GM21381 (cell line): Measurements from ENCODE around the gene CELSR2.
"Not testable (repeated sequence)": the region's sequence is repeated elsewhere in the genome, so short reads cannot be mapped to it uniquely, and the experiment has no call there.

Experiments used
- ATAC-seq: cut with Tn5 transposase; IDR thresholded peaks from one replicate; pipeline ENCODE4 v1.9.1; 2021; ENCODE audit warnings: mild to moderate bottlenecking, moderate library complexity; ENCODE audit not compliant: unreplicated experiment

Gene CELSR2

DNA sequence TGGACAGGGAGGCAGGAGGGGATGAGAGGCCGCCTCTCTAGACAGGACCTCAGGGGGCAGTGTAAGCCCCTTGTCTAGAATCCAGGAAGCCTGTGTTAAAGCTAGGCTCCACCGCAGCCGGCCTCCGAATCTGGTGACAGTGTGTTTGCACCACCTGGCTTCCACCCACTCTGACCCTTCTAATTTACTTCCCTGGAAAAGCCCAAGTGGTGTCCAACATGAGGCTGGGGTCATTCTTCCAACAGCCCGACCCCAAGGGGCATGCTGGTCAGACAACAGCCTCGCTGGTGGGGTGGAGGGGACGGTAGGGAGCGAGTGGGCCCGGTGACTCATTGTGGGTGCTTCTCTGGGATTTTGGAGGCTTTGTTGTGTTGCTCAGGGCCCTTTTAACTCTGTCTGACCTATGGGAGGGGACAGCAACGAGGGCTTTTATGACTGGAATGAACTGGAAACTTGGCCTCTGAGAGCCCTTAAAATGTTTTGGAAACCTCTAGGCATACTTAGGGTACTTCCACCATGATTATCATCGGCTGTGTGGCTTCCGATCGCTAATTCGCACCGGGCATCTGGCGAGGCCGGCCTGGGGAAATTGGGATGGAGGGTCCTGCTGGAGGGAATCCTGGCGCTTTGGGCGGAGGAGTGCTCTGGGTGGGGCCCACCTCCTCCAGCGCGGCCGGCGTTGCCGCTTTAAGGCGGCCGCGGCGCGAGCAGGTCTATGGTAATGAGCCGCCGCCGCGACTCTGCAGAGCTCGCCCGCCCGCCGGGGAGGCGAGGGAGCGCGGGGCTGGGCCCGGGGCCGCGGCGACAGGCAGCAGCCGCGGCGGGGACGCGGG lies at the start of gene CELSR2:
CELSR2 (plus strand) TSS at position 743 of the 833 bp plus-strand sequence. CDS start 541 bp downstream, outside the sequence.
- ATAC-seq, result peak; percentile 78

DNA sequence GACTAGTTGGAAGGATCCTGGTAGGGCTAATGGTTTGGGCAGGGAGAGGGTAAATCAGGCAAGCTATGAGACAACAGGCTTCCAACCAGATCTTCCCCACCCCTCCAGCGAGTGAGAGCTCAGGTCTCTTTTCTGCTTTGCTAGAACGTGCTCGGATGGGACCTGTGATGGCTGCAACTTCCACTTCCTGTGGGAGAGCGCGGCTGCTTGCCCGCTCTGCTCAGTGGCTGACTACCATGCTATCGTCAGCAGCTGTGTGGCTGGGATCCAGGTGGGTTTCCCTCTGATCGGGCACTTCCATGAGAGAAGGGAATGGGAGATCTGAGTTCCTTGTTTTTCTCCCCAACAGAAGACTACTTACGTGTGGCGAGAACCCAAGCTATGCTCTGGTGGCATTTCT lies 49.6 kb upstream of the CELSR2 start:
- no peak for ATAC-seq

- no peak for ATAC-seq
Measured at GRCh38 chr1:109201123-109201703, 48.1 kb upstream of the CELSR2 start.

DNA sequence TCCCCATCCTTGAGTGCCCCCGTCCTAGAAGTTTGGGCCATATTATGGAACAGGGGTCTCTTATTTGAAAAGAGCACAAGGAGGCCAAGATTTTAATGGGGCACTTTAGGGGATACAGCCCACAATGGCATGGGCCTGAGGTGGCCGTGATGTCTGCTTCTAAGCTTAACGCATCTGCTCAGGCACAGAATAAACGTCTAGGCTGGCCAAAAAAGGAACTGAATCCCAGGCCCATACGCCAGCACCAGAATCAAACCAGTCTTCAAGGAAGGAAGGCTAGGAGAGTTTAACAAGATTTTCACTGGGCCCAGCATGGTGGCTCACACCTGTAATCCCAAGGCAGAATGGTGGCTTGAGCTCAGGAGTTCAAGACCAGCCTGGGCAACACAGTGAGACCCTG lies 44.9 kb upstream of the CELSR2 start:
- no peak for ATAC-seq

GRCh38 chr1:109206339-109206738 lies 43.0 kb upstream of the CELSR2 start:
- ATAC-seq, result no peak

DNA sequence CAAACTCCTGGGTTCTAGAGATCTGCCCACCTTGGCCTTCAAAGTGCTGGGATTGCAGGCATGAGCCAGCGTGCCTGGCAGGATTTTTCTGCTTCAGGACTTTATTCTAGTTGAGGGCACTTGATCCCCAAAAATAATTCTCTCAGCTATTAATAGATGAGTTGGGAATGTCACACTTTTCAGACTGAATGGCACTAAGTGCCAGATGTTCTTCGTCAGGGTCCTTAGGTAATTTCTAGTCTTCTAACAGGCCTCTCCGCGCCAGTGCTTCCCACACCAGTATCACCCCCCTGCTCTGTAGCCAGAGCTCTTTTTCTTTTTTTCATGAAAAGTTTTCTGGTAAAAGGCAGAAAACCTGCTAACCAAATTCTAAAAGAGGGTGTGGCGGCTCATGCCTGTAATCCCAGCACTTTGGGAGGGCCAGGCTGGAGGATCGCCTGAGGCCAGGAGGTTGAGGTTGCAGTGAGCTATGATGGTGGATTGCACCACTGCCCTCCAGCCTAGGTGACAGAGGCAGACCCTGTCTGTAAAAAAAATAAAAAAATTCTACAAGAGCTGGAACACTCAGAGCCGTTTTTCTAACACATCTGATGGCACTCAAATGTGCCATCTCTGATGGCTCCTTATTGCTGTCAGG lies 41.8 kb upstream of the CELSR2 start:
- ATAC-seq, result no peak

DNA sequence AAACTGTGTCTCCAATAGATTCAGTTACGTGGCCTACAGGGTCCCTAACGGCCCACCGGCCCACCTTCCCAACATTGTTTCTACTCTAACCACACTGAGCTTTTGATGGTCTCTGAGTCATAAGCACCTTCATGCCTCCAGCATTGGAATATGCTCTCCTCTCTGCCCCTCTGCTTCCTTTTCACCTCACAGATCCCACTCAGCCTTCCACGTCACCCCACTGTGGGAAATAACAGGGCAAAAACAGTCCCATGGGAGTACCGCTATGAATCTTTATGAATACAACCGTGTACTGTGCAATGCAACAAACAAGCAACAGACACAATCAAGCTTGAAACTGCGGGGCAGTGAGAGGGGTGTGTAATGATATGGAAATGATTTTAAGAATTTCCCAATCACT lies 40.9 kb upstream of the CELSR2 start:
- no peak for ATAC-seq

DNA sequence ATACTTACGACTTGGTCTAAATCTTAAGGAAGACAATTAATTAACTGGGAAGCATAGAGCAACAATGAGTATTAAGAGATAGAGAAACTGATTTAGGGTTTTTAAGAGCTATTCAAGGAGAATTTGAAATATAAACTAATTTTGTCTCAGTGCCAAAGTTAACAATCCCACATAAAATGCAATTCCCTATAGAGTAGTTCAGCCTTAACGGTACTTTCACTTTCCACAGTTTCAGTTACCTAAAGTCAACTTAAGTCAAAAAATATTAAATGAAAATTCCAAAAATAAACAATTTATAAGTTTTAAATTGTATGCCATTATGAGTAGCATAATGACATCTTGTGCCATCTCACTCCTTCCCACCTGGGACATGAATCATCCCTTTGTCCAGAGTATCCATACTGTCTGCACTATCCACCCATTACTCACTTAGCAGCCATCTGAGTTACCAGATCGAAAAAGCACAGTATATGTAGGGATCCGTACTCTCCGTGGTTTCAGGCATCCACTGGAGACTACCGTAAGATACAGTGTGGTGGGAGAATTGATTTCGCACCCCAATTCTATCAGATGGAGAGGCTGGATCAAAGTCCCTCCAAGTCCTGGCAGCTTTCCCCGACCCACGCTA lies 40.4 kb upstream of the CELSR2 start:
- no peak for ATAC-seq

GRCh38 chr1:109210058-109210457 lies 39.3 kb upstream of the CELSR2 start:
- no peak for ATAC-seq

GRCh38 chr1:109213345-109213823 lies 36.0 kb upstream of the CELSR2 start:
- no peak for ATAC-seq

DNA sequence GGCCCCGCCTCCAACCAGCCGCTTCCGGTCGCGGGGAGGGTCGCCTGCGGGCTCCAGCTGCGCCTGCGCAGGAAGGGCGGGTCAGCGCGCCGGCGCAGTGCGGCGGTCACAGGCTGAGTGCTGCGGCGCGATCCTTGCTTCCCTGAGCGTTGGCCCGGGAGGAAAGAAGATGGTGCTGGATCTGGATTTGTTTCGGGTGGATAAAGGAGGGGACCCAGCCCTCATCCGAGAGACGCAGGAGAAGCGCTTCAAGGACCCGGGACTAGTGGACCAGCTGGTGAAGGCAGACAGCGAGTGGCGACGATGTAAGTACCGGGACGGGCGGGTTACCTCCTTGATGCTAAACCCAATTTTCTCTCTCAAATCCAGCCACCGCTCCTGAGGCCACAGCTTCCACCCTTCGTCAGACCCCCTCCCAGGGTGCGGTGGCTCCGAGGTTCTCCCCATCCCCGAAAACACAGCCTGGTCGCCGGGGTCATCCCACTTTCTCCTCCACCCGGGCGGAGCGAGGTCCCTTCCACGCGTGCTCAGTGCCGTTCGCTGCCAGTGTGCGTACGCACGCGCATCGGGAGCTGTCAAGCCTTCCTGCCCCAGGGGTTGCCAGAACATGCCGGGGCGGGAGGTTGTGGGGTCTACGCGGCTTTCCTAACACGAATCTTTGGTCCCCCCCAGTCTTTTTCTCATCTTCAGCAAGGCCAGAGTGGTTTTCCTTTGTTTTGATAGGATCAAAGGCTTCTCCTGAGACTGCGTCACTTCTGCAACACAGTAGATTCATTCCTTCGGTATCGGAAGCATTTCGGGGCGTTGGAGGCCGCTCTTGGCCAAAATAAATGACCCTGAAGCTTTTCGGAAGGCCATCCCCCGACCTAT lies 35.3 kb upstream of the CELSR2 start, which contains the start of gene SARS1:
SARS1 (plus strand) TSS at position 95 of the 870 bp plus-strand sequence; CDS start at position 170, 75 bp downstream.
- peak; percentile 85 for ATAC-seq

DNA sequence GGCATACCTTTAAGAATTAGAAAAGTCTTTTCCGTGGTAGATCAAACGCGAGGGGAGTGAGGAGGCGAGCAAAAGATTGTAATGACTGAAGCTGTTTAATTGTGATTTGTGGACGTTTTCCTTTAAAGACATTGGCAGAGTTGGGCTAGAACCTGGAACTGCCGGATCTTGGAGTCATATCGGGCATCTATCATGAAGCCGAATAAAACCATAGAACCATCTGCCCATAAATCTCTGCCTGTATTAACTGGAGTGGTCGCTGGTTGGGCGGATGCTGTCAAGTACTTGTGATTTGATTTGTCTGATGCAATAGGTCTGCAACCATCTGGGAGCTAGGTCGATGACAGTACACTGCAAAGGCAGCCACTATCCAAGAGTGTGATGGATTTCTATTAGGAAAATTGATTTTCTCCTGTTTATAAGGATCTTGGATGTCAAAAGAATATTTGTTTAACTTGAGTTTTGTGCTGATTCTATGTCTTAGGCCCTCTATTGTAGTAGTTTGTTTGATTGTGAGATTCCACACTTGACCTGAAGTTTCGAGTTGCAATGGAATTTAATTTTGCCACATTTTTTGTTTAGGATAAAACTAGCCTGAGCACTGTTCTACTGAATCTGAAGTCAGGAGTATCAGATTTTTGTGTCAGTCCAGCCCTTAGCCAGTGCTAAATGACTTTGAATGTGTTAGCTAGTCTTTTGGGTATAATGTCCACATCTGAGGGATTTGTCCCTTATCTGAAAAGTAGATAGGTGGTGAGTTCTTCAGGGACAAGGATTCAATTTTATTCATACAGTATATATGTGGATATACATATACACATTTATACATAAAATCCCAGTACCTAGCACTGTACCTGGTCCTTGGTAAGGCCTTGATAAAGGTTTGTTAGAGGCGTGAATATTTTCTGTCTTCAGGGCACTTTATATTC lies 34.4 kb upstream of the CELSR2 start:
- no peak for ATAC-seq

- ATAC-seq, result no peak
Measured at GRCh38 chr1:109216662-109217061, 32.7 kb upstream of the CELSR2 start.

DNA sequence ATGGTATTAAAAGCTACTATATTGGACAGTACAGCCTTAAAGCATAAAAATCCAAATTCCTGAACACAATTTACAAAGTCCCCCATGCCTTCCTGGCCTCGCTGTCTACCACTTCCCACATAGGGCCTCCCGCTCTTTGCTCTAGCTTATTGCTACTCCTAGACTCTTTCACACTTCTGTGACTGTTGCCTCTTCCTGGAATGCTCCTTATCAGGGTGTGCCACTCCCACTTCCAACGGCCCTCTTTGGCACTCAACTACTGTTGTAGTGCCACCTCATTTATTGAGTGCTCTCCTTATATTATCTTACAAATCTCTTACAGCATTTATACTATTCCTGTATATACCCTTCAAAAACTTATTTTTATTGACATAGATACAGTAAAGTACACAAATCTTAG lies 30.8 kb upstream of the CELSR2 start:
- no peak for ATAC-seq

GRCh38 chr1:109221201-109221600 lies 28.1 kb upstream of the CELSR2 start:
- not testable (repeated sequence) for ATAC-seq

- ATAC-seq, result no peak
Measured at GRCh38 chr1:109225308-109225707, 24.0 kb upstream of the CELSR2 start.

DNA sequence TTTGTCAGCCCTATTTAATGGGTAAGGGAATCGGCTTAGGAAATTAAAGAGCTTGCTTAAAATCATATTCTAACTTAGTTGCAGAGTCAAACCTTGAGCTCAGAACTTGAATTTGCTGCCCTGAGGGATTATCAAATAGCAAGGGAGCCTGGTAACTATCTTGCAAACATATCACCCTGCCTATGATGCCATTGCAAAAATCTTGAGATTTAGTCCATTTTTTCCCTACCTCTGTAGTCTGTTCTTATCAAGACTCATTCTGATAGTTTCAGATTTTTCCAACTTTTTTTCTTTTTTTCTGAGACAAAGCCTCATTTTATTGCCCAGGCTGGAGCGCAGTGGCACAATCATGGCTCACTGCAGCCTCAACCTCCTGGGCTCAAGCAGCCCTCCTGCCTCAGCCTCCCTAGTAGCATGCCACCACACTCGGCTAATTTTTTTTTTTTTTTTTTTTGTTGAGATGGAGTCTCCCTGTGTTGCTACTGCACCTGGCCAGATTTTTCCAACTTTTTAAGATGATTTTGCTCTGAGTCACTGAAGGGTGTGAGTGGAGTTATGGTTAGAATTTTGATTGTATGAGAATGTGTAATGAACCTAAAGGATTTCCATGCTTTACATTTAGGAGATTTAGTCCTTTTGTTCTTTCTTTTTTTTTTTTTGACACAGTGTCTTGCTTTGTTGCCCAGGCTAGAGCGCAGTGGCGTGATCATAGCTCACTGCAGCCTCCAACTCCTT lies 23.5 kb upstream of the CELSR2 start:
- no peak for ATAC-seq

- ATAC-seq, result no peak
Measured at GRCh38 chr1:109228167-109228566, 21.2 kb upstream of the CELSR2 start.
